Stimulated activated CD4-positive, alpha-beta T cell treated with anti-CD3 and anti-CD28 coated beads, Interleukin-4, amount 100 ng/mL, for 24 hours (primary cell): ENCODE results near the gene OSBPL6.

Experiments used
- DNase-seq: peaks from one replicate; pipeline ENCODE4 v3.0.0-alpha.2; 2020

OSBPL6 gene

DNA sequence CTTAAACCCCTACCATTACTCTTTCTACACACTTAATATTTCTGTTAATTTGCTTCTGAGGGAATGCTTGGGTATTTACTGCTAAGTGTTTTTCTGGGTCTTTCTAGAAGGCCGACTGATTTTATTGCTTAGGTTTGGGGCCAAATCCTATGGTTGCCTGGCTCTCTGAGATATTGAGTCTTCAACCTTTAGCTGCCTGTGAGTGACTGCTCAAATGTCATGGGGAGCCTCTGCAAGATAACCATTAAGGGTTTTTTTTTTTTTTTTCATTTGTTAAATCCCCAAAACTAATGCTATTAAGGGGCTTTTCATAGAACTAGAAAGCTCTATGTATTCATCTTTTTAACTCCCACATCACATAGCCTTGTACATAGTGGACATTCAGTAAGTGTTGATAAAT lies 5.0 kb downstream of the OSBPL6 start:
- no peak for DNase-seq

DNA sequence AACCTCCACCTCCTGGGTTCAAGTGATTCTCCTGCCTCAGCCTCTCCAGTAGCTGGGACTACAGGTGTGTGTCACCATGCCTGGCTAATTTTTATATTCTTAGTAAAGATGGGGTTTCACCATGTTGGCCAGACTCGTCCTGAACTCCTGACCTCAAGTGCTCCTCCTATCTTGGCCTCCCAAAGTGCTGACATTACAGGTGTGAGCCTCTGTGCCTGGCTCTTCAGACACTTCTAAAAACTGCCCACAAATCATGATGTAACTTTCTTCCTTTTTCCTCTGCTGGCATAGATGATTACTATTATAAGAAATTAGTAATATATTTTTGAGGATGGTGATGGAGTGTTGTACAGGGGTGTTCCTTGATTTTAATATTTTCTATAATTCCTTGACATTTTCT lies 6.0 kb downstream of the OSBPL6 start:
- no peak for DNase-seq

DNA sequence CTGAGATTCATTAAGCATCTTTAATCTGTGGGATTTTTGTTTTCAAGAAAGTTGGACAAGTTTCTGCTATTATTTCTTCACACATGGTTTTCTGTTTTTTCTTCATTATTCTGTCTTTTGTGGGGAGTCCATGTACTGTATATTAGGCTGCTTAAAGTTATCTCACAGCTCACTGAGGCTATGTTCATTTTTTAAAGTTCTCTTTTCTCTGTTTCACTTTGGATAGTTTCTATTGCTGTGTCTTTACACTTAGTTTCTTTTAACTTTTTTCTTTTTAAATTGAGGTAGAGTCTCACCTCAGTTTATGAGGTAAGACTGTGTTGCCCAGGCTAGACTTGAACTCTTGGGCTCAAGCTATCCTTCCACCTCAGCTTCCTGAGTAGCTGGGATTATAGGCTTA lies 8.6 kb downstream of the OSBPL6 start:
- DNase-seq = no peak

DNA sequence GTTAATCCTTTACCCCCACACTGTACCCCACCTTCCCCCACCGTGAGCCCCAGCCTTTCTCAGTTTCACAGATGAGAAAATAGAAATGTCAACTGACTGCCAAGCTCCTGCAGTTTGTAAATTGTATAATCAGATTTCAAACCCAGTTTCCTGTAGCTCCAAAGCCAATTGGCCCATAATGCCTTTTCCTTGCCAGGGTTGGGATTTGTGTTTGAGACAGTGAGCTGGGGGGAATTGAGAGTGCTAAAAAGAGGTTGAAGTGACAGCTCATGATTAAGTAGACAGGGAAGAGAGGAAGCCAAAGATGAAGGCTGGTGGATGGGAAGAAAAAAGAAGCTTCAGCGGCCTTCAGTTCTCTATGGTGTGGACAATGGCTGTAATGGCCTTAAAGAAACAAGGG lies 10.7 kb downstream of the OSBPL6 start:
- DNase-seq = no peak

DNA sequence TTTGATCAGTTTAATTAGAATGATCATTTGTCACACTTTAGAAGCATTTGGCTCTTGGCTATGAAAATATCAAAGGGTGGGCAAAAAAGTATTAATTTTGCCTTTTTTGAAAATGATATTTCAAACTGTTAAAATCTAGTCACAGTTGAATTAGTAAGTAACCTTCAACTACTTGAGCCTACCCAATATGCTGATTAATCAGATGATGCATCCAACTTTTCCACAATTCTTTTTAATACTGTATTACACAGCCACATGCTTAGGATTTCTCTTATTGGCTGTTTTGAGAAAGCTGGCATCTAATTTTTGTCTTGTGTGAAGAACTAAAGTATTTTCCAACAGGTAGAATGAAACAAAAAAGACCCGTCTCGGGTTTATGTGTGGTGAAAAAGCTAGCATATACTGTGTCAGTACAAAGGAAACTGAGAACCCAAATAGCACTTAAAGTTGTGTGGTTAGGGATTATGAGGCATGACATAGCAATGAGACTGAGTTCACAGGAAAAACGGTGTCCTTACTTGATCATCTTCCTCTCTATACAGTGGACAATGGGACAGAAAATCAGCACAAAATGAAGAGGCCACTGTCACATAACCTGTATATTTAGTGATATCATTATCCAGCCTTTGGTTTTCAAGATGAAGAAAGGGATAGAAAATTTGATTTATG lies 11.7 kb downstream of the OSBPL6 start:
- no peak for DNase-seq

DNA sequence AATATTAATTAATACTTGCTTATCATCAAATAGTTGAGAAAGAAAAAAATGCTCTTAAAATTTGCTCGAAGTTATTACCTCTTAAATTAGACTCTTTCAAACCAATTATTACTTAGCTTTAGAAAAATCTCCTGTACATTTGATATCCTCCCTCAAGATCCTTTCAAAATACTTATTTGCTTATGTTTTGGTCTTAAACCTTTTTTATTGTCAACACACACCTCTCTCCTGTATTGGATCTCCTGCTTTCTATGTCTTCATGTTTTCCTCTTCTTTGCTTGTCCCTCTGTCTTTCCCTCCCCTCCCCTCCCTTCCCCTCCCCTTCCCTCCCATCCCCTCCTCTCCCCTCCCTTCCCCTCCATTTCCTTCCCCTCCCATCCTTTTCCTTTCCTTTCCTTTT lies 14.0 kb downstream of the OSBPL6 start:
- no peak for DNase-seq

DNA sequence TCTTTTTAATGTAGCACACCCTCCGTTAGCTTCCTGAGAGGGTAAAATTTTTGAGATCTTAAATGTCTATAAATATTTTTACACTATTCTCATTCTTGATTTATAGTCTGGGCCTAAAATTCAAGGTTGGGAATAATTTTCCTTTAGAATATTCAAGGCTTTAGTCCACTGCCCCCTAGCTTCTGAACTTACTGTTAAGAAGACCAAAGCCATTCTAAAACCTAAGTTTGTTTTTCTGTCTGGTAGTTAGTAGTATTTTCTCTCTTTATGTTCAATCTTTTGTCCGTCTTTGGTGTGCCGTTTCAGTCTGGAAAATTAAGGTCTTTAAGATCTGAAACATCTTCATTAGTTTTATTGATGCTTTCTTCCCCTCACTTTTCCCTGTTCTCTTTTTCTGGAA lies 14.5 kb downstream of the OSBPL6 start:
- no peak for DNase-seq

DNA sequence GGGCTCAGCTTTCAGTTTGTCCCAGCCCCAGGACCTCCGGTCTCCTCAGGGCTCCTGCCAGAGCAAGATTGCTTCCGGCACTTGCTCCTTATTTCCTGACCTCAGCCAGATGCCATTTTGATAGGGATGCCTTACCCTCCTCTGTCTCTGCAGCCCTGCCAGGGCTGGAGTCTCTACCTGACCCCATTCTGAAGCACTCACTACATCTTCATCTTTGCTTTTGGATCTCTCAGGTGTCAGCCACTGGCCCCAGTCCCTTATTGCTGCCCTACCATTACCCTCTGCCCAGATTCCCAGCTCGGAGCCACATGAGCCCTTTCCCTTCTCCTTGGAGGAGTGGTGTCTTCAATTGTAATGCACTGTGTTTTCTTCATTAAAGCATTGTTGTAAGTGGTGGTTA lies 17.1 kb downstream of the OSBPL6 start:
- no peak for DNase-seq

DNA sequence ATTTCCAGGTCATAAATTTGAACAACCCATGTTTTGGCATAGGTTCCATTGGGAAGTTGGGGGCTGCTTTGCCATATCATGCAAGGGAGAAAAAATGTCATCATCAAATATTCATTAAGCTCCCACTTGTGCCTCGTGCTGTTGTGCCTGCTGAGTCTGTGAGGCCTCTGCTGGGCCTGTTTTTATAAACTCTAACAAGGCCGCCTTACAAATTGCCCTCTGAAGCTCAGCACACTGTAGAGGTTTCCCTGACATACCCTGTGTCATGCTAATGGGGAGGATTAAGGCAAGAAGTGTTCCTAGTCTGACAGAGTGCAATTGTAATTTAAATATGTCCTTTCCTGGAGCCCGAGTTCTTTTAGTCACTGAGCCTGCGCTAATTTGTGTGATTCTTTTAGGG lies 17.6 kb downstream of the OSBPL6 start:
- no peak for DNase-seq

DNA sequence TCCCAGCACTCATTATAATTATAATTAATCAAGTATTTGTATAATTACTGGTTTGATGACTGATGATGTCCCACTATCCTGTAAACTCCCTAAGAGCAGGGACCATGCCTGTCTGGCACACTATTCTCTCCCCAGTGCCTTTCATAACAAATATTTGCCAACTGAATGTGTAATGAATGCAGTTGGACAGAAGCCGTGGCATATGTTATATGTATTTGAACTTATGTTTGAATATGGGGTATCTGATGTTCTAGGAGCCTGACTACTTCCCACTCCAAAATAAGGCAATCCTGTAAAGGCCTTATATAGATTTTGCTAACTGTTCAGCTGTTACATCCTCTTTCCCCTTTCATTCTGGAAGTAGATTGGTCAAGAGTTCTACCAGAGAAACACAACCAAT lies 19.7 kb downstream of the OSBPL6 start:
- no peak for DNase-seq

DNA sequence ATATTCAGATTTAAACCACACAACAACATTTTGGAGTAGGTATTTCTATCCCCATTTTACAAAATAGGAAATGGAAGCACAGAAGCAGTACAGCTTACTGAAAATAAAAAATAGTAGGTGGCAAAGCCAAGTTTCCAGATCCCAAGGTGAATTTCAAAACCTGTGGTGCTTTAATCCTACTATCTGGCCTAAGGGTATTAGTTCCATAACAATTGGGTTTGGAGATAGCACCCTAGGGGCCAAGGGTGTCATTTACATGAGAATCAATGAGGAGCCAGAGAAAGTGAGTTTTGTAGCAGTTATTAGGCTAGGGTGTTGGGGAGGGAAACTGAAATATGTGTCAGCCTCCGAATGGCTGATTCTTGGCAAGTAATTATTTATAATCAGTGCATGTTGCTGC lies 24.9 kb downstream of the OSBPL6 start:
- no peak for DNase-seq

DNA sequence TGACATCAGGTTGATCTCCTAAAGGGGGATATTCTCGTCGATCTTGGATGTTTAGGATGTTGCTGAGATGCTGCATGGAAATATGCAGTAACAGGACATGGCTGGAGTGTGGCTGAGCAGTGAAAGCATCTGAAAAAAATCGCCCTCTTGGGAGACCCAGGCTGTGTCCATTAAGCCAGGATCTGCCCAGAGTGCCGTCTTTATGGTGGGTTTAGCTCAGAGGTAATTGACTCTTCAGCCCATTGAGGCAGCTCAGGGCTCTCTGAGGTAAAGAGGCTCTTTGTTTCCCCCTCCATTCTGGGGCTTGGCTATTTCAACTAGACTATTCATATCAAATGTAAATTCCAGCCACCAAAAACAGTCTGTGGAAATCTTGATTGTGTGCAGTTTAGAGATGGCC lies 26.5 kb downstream of the OSBPL6 start:
- DNase-seq = no peak

DNA sequence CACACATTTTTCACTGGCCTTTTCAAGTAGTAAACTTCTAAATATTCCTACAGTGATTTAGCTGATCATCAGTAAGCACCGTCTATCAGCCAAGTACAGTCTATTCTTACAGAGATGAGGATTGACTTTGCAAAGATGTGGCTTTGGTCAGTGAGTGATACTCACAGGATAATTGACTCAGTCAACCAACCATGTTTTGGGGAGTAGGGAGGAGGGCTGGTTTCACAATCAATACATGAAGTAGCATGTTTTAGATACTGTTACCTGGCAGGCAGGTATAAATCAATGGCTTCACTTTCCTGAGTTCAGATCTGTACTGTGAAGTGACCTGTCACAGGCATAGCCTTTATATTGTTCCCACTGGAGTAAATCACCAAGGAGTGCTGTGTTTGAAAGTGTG lies 27.2 kb downstream of the OSBPL6 start:
- no peak for DNase-seq

DNA sequence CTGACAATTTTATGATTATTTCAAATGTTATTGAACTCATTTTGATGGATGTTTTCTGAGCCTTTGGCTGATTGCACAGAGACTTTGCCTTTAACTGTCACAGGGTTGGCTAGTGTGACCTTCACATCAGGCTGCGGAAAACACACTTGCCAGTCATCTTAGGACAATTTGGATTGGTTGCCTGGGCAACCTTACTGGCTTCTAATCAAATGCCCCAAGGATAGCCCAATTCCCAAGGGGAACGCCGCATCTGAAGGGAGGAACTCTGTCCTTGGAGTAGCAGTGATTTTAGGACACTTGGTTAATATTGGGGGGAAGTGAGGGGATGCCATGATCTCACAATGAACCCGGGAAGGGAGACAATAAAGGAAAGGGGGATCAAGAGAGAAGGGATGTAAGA lies 29.5 kb downstream of the OSBPL6 start:
- no peak for DNase-seq

DNA sequence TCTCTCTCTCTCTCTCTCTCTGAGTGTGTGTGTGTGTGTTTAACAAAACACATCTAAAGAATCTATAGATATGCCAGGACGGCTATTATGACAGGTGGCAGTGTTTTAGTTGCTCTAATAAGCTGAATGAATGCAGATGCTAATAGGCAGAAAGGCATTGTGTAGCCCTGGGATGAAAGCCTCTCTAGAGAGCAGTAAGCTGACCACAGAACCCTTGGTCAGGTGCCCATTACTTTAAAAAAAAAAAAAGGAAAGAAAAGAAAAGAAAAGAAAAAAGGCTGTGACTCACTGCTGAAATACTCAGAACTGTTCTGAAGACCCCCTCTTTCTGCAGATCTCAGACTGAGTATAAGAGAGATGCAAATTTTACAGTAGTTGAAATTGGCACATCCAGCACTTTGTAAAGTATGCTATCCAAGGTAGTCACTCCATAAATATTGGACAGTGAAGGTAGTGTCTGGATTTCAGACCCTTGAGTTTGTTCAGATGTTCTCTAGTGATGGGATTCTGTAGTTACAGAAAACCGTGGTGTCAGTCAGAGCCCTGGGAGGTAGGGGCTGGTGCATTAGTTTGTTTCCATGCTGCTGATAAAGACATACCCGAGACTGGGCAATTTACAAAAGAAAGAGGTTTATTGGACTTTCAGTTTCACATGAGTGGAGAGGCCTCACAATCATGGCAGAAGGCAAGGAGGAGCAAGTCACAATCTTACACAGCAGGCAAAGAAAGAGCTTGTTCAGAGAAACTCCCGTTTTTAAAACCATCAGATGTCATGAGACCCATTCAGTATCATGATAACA lies 30.9 kb downstream of the OSBPL6 start:
- DNase-seq = no peak

DNA sequence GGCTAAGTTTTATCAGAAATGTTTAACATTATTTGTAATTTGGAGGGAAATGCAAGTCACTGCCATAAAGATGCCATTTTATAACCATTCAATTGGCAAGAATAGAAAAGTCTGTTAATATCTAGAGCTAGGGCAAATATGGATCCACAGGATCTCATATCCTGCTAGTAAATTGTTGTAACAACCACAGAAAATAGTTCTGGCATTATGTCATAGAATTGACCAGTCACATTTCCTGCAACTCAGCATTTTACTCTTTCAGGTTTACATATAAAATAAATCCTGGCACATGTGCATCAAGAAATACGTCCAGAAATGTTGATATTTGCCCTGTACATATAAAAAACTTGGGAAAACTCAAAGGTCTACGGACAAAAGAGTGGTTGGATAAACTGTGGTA lies 32.9 kb downstream of the OSBPL6 start:
- no peak for DNase-seq

DNA sequence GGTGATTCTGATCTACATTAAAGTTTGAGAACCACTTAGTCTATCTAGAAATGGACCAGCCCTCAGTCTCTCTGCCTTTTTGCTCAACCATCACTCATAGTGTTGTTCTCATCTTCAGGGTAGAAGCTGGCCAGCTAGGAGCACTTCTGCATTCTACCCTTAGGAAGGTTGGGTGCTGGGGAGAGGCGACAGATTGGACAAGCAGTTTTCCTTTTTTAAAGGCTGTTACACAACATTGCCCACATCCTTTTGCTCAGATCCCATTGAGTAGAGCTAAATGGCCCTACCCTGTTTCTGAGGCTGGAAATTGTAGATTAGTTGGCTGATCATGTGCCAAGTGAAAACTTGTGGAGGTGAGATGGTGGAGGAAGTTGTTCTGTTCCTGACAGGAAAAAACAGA lies 35.6 kb downstream of the OSBPL6 start:
- DNase-seq = no peak

DNA sequence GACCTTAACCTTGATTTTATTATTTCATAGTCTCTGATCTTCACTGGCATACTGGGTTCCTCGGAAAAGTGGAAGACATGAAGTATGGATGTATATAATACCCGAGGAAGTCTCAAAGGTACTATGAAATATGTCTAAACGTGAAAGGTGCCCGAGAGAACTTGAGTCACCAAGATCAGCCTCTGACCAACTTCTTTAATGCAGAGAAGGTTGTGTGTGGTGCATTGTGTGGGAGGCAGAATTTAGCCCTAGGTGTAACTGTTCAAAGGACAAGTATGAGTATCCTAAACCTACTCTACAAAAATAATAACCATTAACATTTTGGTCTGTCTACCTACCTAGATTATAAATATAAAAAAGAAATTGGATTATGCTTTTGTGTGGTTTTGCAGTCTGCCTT lies 36.1 kb downstream of the OSBPL6 start:
- DNase-seq = no peak

DNA sequence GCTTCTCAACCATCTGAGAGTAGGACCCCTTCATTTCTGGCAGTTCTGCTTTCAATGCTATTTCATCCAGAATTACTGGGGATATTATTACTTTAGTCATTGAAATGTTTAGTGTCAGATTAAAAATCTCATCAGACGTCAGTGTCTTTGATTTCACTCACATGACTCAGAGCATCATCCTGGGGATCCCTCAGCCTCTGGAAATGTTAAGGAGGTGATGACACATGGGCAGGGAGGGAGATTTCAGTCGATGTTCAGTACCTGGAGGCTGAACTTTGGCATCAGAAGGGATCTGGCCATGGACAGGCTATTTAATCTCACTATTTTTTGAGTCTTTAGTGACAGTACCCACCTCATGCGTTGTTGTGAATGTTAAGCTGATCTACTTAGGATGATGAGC lies 39.1 kb downstream of the OSBPL6 start:
- DNase-seq = no peak

DNA sequence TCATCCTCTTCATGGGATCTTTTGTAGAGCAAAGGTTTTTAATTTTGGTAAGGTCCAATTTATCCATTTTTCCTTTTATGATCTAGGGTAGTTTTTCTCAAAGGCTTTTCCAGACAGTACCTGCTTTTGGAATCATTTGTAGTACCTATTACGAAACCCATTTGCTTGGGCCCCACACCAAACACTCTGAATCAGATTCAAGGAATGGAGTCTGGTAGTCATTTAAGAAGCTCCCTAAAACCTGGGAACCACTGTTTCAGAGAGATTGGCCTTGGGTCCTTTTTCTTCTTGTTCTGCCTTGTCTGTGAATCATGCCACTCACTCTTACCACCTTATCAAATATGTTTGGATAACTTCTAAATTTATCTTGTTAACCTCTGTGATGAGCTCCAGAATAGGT lies 40.3 kb downstream of the OSBPL6 start:
- no peak for DNase-seq

DNA sequence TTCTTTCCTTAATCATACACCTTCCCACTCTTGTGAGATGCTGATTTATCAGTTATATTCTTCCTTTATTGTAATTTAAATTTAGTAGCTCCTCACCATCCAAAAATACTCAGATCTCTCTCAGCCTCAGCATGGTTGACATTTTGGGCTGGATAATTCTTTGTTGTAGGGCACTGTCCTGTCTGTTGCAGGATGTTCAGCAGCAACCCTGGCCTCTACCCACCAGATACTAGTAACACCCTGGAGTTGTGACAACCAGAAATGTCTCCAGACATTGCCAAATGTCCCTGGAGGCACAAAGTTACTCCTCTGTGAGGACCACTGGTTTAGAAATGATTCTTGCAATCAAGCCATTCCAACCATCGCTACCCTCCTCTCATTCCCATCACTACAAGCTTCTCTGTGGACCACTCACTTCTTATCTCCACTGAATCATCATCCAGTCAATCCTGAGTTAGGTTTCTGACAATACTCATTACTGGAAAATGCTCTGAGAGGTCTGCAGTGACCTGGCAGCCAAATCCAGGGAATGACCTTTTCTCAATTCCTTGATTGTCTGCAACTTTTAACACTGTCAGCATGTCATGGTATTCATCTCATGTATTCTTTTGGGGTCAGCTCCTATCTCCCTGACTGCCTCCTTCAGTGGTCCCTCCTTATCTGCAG lies 43.3 kb downstream of the OSBPL6 start:
- no peak for DNase-seq

DNA sequence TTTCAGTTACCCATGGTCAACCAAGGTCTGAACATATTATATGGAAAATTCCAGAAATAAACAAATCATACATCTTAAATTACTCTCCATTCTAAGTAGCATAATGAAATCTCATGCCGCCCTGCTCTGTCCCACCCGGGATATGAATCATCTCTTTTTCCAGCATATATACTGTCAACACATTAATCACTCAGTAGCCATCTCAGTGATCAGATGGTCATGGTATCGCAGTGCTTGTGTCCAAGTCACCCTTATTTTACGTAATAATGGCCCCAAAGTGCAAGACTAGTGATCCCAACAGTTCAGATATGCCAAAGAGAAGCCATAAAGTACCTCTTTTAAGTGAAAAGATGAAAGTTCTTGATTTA lies 43.8 kb downstream of the OSBPL6 start:
- DNase-seq = no peak

DNA sequence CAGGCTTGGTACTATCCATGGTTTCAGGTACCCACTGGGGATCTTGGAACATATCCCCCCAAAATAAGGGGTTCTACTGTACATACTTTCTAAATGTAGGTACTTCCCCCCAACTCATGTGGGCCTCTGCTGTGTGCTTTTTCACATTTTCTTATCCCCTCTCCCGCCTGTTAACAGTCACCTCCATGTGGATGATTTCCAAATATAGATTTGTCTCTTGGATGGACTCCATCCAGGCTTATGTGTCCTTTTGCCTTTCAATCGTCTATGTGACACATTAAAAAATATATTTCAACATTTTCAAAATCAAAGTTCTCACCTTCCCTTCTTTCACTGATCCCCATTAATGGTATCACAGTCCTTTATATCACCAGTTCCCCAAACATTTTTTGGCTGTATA lies 44.4 kb downstream of the OSBPL6 start:
- DNase-seq = no peak

DNA sequence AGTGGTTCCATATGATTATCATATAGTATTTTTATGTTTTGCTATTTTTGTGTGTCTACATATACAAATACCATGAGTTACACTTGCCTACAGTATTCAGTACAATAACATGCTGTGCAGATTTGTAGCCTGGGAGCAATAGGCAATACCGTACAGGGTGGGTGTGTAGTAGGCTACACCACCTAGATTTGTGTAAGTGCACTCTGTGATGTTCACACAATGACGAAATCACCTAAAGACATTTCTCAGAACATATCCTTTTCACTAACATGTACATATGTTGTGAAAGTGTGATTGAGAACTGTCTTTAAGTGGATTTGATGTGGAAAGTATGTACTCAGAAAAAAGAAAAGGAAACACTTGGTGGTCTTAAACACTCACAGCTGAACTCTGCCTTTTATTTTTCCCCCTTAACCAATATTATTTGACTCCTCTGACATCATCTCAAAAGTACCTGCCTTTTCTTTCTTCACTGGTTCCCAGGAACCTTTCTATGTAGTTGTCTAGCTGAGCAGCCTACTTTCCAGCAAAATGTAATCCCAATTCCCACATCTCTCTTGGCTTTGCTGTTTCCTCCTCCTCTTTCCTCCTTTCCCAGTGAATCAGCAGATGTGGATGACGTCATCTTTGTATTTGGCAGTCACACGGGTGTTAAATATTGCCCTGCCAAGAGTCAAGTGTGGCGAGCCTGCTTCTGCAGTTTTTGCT lies 47.7 kb downstream of the OSBPL6 start:
- no peak for DNase-seq
